ENCODE data around the gene ATP11A. TPM values are rescaled to one million over a fixed set of nuclear protein-coding genes. Genes with fewer than 3 reads are reported as not detected.

Gene ATP11A
- total RNA-seq, 1 donor from 2014 or later: 109 TPM

DNA sequence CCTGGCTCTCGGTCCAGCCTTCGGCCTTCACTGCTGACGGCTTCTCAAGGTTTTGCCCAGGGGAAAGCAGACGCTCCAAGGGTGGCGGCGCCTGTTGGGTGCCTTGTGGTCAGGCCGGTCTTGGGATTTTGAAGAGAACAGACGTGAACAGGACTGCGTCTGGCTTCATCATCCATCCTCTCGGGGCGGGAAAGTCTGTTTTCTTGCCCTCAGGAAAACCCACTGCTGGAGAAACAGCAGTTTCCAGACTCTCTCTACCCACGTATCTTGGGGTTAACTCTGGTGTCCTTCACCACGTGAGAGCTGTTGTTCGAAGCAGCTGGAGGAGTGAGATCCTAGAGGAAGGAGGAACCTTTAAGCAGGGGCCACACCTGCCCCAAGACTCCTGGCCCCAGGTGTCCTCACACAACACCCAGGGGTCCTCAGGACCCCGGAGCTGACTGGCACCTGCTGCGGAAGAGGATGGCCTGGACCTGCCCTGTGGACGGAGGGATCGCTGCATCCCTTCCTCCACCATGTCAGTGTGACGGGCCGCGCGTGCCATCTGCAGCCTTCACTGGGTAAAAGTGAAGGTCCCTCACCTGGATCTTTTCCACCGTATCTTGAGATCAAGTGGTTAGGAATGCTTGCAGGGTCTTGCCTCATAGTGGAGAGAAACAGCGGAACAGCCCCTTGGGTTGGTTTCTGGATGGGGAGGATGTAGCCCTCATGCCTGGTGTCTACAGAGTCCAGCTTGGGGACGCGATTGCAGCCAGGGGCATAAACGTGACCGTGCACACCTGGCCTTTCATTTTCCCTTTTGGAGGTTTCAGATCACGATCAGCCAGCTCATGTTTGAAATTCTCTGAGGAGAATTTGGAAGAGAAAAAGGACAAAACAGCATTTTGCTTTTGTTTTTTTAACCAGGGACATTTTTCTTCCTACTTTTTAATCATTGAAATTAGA is 209.7 kb downstream of the ATP11A start:
- H3K4me3 Mint-ChIP-seq (ENCODE audit: low read depth): no peak overlapping the region
- H3K36me3 Mint-ChIP-seq (ENCODE audit: insufficient read depth): peaks cover 16% of the 10 kb centered on the region
- H3K27me3 Mint-ChIP-seq: no peaks in the 10 kb centered on the region
- H3K9me3 Mint-ChIP-seq (ENCODE audit: low read depth): no peaks in the 10 kb centered on the region
- H3K27ac Mint-ChIP-seq: no peak overlapping the region
- H3K4me1 Mint-ChIP-seq (ENCODE audit: low read depth): peaks cover 7% of the 10 kb centered on the region
- no peak for DNase-seq (ENCODE audit: low spot score, unreplicated experiment)
- TF ChIP-seq CTCF (IDR thresholded peaks at IDR 0.05; ENCODE audit: unreplicated experiment): no peak

DNA sequence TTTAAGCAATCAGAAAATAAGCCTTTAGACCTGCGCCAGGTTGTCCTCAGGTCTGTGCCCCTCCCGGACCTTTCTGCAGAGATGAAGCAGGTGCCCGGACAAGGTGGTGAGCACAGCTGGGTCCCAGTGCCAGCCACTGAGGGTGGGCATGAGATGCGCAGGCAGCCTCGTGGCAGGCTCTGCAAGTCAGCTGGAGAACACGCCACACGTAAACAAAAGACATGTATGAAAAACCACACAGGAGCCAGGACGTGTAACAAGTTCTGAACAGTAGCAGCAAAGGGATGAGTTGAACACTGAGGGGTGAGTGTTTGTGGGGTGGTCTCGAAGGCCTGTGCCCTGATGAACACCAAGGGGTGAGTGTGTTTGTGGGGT is 210.4 kb downstream of the ATP11A start:
- DNase-seq (ENCODE audit: low spot score, unreplicated experiment): no peak

GRCh38 chr13:112900691-112901091 is 210.9 kb downstream of the ATP11A start:
- Mint-ChIP-seq H3K4me1 (ENCODE audit: low read depth) (peaks cover 5% of the 10 kb centered on the region), H3K9me3 (ENCODE audit: low read depth) (peaks cover 4% of the 10 kb centered on the region), H3K27me3 (no peaks in the 10 kb centered on the region), H3K36me3 (ENCODE audit: insufficient read depth) (peaks cover 25% of the 10 kb centered on the region), H3K4me3 (ENCODE audit: low read depth) (no peak overlapping the region), H3K27ac (no peak overlapping the region)
- no peak for DNase-seq (ENCODE audit: low spot score, unreplicated experiment)
- TF ChIP-seq CTCF (IDR thresholded peaks at IDR 0.05; ENCODE audit: unreplicated experiment): no peak

More for the DNA sequence above, 210.4 kb downstream of the ATP11A start:
- Mint-ChIP-seq H3K4me1 (ENCODE audit: low read depth) (peaks cover 7% of the 10 kb centered on the region), H3K9me3 (ENCODE audit: low read depth) (peaks cover 3% of the 10 kb centered on the region), H3K4me3 (ENCODE audit: low read depth) (no peak overlapping the region), H3K27me3 (no peaks in the 10 kb centered on the region), H3K36me3 (ENCODE audit: insufficient read depth) (peaks cover 20% of the 10 kb centered on the region), H3K27ac (no peak overlapping the region)
- TF ChIP-seq CTCF (IDR thresholded peaks at IDR 0.05; ENCODE audit: unreplicated experiment): no peak

DNA sequence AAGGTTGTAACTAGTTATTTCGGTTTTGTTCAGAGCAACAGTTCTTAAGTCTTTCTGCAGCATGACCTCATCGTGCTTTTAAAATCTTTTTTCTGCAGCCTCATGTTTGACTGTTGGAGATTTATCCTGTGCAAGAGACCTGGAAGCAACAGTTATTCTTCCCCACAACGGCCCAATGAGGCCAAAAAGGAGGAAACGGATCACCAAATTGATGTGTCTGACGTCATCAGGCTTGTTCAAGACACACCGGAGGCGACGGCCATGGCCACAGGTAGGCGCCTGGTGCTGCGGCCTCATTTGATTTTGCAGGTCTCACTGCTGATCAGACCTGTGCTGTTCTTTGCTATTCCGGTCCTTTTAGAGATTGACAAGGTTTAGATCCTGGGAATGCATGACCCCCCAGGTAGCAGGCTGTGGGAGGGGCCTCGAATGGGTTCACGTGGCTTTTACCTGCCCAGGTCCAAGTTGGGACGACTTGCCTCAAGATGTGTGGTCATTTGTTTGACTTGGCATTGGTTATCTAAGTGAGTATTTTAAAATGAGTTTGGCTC is 212.3 kb downstream of the ATP11A start:
- no peak overlapping the region for H3K4me3 Mint-ChIP-seq (ENCODE audit: low read depth)
- H3K9me3 Mint-ChIP-seq (ENCODE audit: low read depth): peaks cover 4% of the 10 kb centered on the region
- no peak for TF ChIP-seq CTCF (IDR thresholded peaks at IDR 0.05; ENCODE audit: unreplicated experiment)
- no peak for DNase-seq (ENCODE audit: low spot score, unreplicated experiment)
- H3K27ac Mint-ChIP-seq: peak overlapping the region; percentile 56
- peaks cover 31% of the 10 kb centered on the region for H3K36me3 Mint-ChIP-seq (ENCODE audit: insufficient read depth)
- peaks cover 14% of the 10 kb centered on the region for H3K4me1 Mint-ChIP-seq (ENCODE audit: low read depth)
- H3K27me3 Mint-ChIP-seq: no peaks in the 10 kb centered on the region

DNA sequence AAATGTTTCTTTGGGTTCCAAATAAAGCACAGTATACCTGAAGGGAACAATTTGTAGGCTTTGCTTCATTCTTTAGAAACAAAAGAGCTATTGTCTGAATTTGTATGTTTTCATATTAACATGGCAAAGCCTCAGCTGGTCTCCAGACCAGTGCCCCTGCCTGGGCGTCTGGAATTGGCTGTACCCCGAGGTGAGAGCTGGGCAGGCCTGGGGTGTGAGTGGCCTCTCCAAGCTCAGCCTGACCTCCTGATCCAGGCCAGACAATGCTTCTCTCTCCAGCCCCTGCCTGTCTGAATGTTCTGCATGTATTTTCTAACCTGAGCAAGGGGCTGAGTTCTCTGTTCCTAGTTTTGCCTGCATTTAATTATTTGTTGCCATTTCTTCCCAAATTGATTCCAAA is 212.8 kb downstream of the ATP11A start:
- Mint-ChIP-seq H3K36me3 (ENCODE audit: insufficient read depth) (peaks cover 31% of the 10 kb centered on the region), H3K27ac (no peak overlapping the region), H3K4me1 (ENCODE audit: low read depth) (peaks cover 15% of the 10 kb centered on the region), H3K9me3 (ENCODE audit: low read depth) (peaks cover 4% of the 10 kb centered on the region), H3K4me3 (ENCODE audit: low read depth) (no peak overlapping the region), H3K27me3 (no peaks in the 10 kb centered on the region)
- TF ChIP-seq CTCF (IDR thresholded peaks at IDR 0.05; ENCODE audit: unreplicated experiment): no peak
- no peak for DNase-seq (ENCODE audit: low spot score, unreplicated experiment)
